H1 (cell line): ENCODE results near the gene PUSL1. TPM values are rescaled to one million over a fixed set of nuclear protein-coding genes. Genes with fewer than 3 reads are reported as not detected.
A peak's percentile ranks its signal among the peaks of the same experiment; 100 is the strongest.
"Not testable (repeated sequence)": the region's sequence is repeated elsewhere in the genome, so short reads cannot be mapped to it uniquely, and the experiment has no call there.

ENCODE experiments used
- CTCF ChIA-PET: fragments of 300-600 bp; sonication (Branson Sonifier 250); formaldehyde crosslinking; loops from one replicate; lab custom pipeline; 2021; ENCODE audit not compliant: partially characterized antibody; lab: Charles Lee
- POLR2A ChIA-PET: fragments of 300-600 bp; sonication (Branson Sonifier 250); formaldehyde crosslinking; loops from one replicate; lab custom pipeline; 2021; ENCODE audit warnings: inconsistent platforms; ENCODE audit not compliant: partially characterized antibody; lab: Charles Lee
- DNase-seq, 2 experiments: peaks; one replicate each; pipeline versions ENCODE4 v3.0.0 to v3.0.0-alpha.2; 2010 to 2022; ENCODE audit warnings: low spot score in 2 of 2, low read depth in 1 of 2, mixed read lengths in 1 of 2
- FAIRE-seq: peaks from 2 replicates; lab custom pipeline; 2011; peaks lifted over from hg19 to GRCh38; lab: Jason Lieb, UNC
- H2AFZ ChIP-seq: 2 replicates; pipeline ENCODE4 v1.8.1; 2012; ENCODE audit warnings: low read length, inconsistent platforms
- H2AK5ac ChIP-seq: 2 replicates; pipeline ENCODE4 v1.6.1; 2013; ENCODE audit warnings: low read depth, low read length
- H2BK120ac ChIP-seq: replicated peaks from 2 replicates; pipeline ENCODE3; 2013; ENCODE audit warnings: low read depth, low read length, inconsistent platforms
- H2BK12ac ChIP-seq: 2 replicates; pipeline ENCODE4 v1.6.1; 2013; ENCODE audit warnings: low read depth, low read length
- H2BK15ac ChIP-seq: 2 replicates; pipeline ENCODE4 v1.6.1; 2013; ENCODE audit warnings: low read length
- H2BK20ac ChIP-seq: 2 replicates; pipeline ENCODE4 v1.6.1; 2013; ENCODE audit warnings: low read length
- H2BK5ac ChIP-seq: 2 replicates; pipeline ENCODE4 v1.6.1; 2013; ENCODE audit warnings: low read depth, low read length
- H3K14ac ChIP-seq: 2 replicates; pipeline ENCODE4 v1.6.1; 2013; ENCODE audit warnings: inconsistent platforms; ENCODE audit not compliant: insufficient read length
- H3K18ac ChIP-seq: 2 replicates; pipeline ENCODE4 v1.6.1; 2013; ENCODE audit warnings: low read length; ENCODE audit errors: extremely low read depth
- H3K23ac ChIP-seq: 2 replicates; pipeline ENCODE4 v1.6.1; 2013; ENCODE audit warnings: inconsistent platforms; ENCODE audit not compliant: insufficient read length
- H3K23me2 ChIP-seq: 2 replicates; pipeline ENCODE4 v1.6.1; 2013; ENCODE audit warnings: low read depth, low read length
- H3K27ac ChIP-seq: 2 replicates; pipeline ENCODE4 v1.6.1; 2011; ENCODE audit warnings: low read depth, low read length, inconsistent platforms
- H3K27me3 ChIP-seq, 4 experiments: replicated peaks in 1 of 4; 1 replicate in 1 of 4; 2 replicates in 3 of 4; pipeline versions ENCODE4 v1.6.1 to v1.8.1; 2011 to 2013; ENCODE audit warnings: low read length in 3 of 4, mild to moderate bottlenecking in 3 of 4, inconsistent platforms in 2 of 4, mixed read lengths in 2 of 4, moderate library complexity in 1 of 4; ENCODE audit not compliant: control insufficient read depth in 3 of 4, insufficient read depth in 3 of 4; ENCODE audit errors: extremely low read depth in 1 of 4
- H3K36me3 ChIP-seq, 4 experiments: 2 replicates each; pipeline versions ENCODE4 v1.6.1 to v1.8.1; 2011 to 2013; ENCODE audit warnings: mild to moderate bottlenecking in 4 of 4, low read length in 3 of 4, moderate library complexity in 2 of 4, control low read depth in 1 of 4, inconsistent platforms in 1 of 4; ENCODE audit not compliant: insufficient read depth in 4 of 4, control insufficient read depth in 2 of 4
- H3K4ac ChIP-seq: replicated peaks from 2 replicates; pipeline ENCODE3; 2013; ENCODE audit warnings: low read length, low read depth, mixed read lengths, inconsistent platforms; ENCODE audit not compliant: insufficient read length
- H3K4me1 ChIP-seq, 4 experiments: replicated peaks in 1 of 4; 1 replicate in 1 of 4; 2 replicates in 3 of 4; pipeline versions ENCODE4 v1.6.1 to v1.8.1; 2011 to 2013; ENCODE audit warnings: low read length in 3 of 4, inconsistent platforms in 2 of 4, mixed read lengths in 1 of 4; ENCODE audit not compliant: insufficient read depth in 4 of 4, control insufficient read depth in 3 of 4
- H3K4me2 ChIP-seq, 2 experiments: 2 replicates each; pipeline versions ENCODE4 v1.6.1 to v1.8.1; 2011 to 2013; ENCODE audit warnings: low read depth in 2 of 2, low read length in 2 of 2, control low read depth in 1 of 2, inconsistent platforms in 1 of 2, mild to moderate bottlenecking in 1 of 2; ENCODE audit not compliant: insufficient read depth in 1 of 2
- H3K4me3 ChIP-seq, 4 experiments: fragments of 200-600, 300-600 bp in 1 of 4; sonication (generic), shearing (Covaris generic), sonication (Bioruptor Twin) in 1 of 4; 2 replicates each; pipeline versions ENCODE4 v1.5.1 to v1.8.1; 2011 to 2016; ENCODE audit warnings: low read length in 4 of 4, low read depth in 3 of 4, control low read depth in 2 of 4, inconsistent platforms in 2 of 4, mild to moderate bottlenecking in 2 of 4, mixed read lengths in 1 of 4, moderate library complexity in 1 of 4; ENCODE audit not compliant: insufficient read depth in 2 of 4; ENCODE audit errors: extremely low read depth in 1 of 4
- H3K56ac ChIP-seq: replicated peaks from 2 replicates; pipeline ENCODE3; 2013; ENCODE audit warnings: low read depth, mild to moderate bottlenecking, mixed read lengths, low read length, inconsistent platforms; ENCODE audit not compliant: insufficient read length
- H3K79me1 ChIP-seq: 2 replicates; pipeline ENCODE4 v1.6.1; 2013; ENCODE audit warnings: low read depth, low read length, control low read depth
- H3K79me2 ChIP-seq, 2 experiments: 2 replicates each; pipeline versions ENCODE4 v1.6.1 to v1.8.1; 2012 to 2013; ENCODE audit warnings: low read length in 2 of 2, mild to moderate bottlenecking in 2 of 2, inconsistent platforms in 1 of 2; ENCODE audit not compliant: insufficient read depth in 2 of 2, control insufficient read depth in 1 of 2
- H3K9ac ChIP-seq, 4 experiments: replicated peaks in 1 of 4; 1 replicate in 1 of 4; 2 replicates in 3 of 4; pipeline versions ENCODE4 v1.6.1 to v1.8.1; 2011 to 2013; ENCODE audit warnings: low read depth in 3 of 4, low read length in 3 of 4, control low read depth in 2 of 4, mild to moderate bottlenecking in 2 of 4, moderate library complexity in 2 of 4, inconsistent platforms in 1 of 4; ENCODE audit errors: extremely low read depth in 1 of 4
- H3K9me3 ChIP-seq, 2 experiments: 2 replicates each; pipeline versions ENCODE4 v1.6.1 to v1.8.1; 2012 to 2013; ENCODE audit warnings: mild to moderate bottlenecking in 2 of 2, moderate library complexity in 2 of 2, control low read depth in 1 of 2, inconsistent platforms in 1 of 2, low read depth in 1 of 2, low read length in 1 of 2, mixed read lengths in 1 of 2; ENCODE audit not compliant: insufficient read depth in 2 of 2
- H4K20me1 ChIP-seq, 2 experiments: replicated peaks in 1 of 2; 2 replicates each; pipeline versions ENCODE3 to v1.8.1; 2011 to 2013; ENCODE audit warnings: inconsistent platforms in 2 of 2, low read length in 2 of 2, mild to moderate bottlenecking in 1 of 2; ENCODE audit not compliant: insufficient read depth in 2 of 2, control insufficient read depth in 1 of 2
- H4K5ac ChIP-seq: 2 replicates; pipeline ENCODE4 v1.6.1; 2013; ENCODE audit warnings: low read length, low read depth, mixed read lengths, inconsistent platforms; ENCODE audit not compliant: insufficient read length
- H4K8ac ChIP-seq: 2 replicates; pipeline ENCODE4 v1.8.0; 2013; ENCODE audit warnings: mild to moderate bottlenecking, moderate library complexity, low read length, inconsistent platforms; ENCODE audit not compliant: insufficient read depth; ENCODE audit errors: extremely low read depth
- H4K91ac ChIP-seq: replicated peaks from 2 replicates; pipeline ENCODE3; 2013; ENCODE audit warnings: low read length, mixed read lengths, inconsistent platforms; ENCODE audit not compliant: insufficient read length
- WGBS, 2 experiments: shearing (Covaris generic) in 1 of 2; methylation state at CpG; one replicate each; pipeline versions ENCODE4 v1.1.6 to v1.1.7; 2013 to 2015; ENCODE audit warnings: low lambda C conversion rate in 2 of 2, mixed read lengths in 2 of 2, inconsistent platforms in 1 of 2, low coverage in 1 of 2, missing lambda C conversion rate in 1 of 2; ENCODE audit not compliant: insufficient replicate concordance in 2 of 2, insufficient coverage in 1 of 2, insufficient read length in 1 of 2; ENCODE audit errors: extremely low coverage in 1 of 2, missing lambda C conversion rate in 1 of 2; 5-methylcytosine and 5-hydroxymethylcytosine counted together
- polyA plus RNA-seq, 7 experiments: library from polyadenylated mRNA; depleted of rRNA in 3 of 7; stranded (reverse) in 5 of 7; unstranded in 2 of 7; fragments of >200 nt in 5 of 7; fragments of 200-250 nt in 2 of 7; gene quantifications; 1 replicate in 5 of 7; 2 replicates in 1 of 7; 4 replicates in 1 of 7; pipeline versions ENCODE4 v1.2.1 to v1.2.3, GENCODE V29; 2011 to 2013; ENCODE audit warnings: missing spikeins in 2 of 7, mixed read lengths in 2 of 7
- total RNA-seq: library from RNA; stranded (reverse); fragmentation: NEBNext Ultra II Directional; extraction: Animal tissue kit (Norgen Biotek cat#: 25700); gene quantifications from 2 replicates; pipeline ENCODE4 v1.2.1, GENCODE V29; 2021

The PUSL1 gene
- total and polyA plus RNA-seq, 2 of the 8 experiments (the other 6 are each of a cell fraction or from before 2014, with no cell fraction given), result 38.8 to 87.4 TPM

- H4K8ac ChIP-seq, H3K27ac ChIP-seq, H3K56ac ChIP-seq, H3K9ac ChIP-seq, H3K4ac ChIP-seq, H2BK15ac ChIP-seq, H3K9me3 ChIP-seq, H4K91ac ChIP-seq, H3K23me2 ChIP-seq, H3K23ac ChIP-seq, H2BK5ac ChIP-seq, H3K4me3 ChIP-seq, H2BK120ac ChIP-seq, H3K18ac ChIP-seq, H4K5ac ChIP-seq, H2AFZ ChIP-seq, H3K27me3 ChIP-seq, FAIRE-seq, DNase-seq, H2BK12ac ChIP-seq, H3K14ac ChIP-seq, H2BK20ac ChIP-seq: not testable (repeated sequence)
- H3K36me3 ChIP-seq, result peaks cover 17 to 52% (median 37%) of the 10 kb centered on the region in 4 experiments
- peaks cover 19% of the 10 kb centered on the region for H3K79me1 ChIP-seq
- ChIA-PET CTCF (interaction anchor here (0.9 to 1.7 kb wide), 3 partner anchors 16 to 110 kb away, joined by 3 to 5 read pairs (median 3); no protein-coding TSS in a partner anchor), POLR2A (interaction anchor here (1.3 to 10.1 kb wide), 5 partner anchors 9 to 18 kb away, joined by 3 to 134 read pairs (median 7); partner anchors contain the start of gene TAS1R3)
- whole genome bisulfite sequencing, 2 experiments, result 94% methylated on average over 8 of the region's 8 CpGs; no CpG with 5 or more reads in 1 of the 2 experiments
- peaks cover 0 to 11% (median 4%) of the 10 kb centered on the region in 4 experiments; a peak in 6 of 7 replicates for H3K4me1 ChIP-seq
- peaks cover 3 to 23% of the 10 kb centered on the region in 2 experiments; a peak in 3 of 4 replicates for H3K79me2 ChIP-seq
- peaks cover 18 to 31% of the 10 kb centered on the region in 2 experiments for H4K20me1 ChIP-seq
- H2AK5ac ChIP-seq, result 0 out of 2 replicates have a peak overlapping the region, but pooled peaks have one; percentile 39
- peak overlapping the region; percentile 33 to 49; a peak in 3 of 4 replicates for H3K4me2 ChIP-seq
Measured at GRCh38 chr1:1316199-1316598, 7.8 kb downstream of the PUSL1 start.
